ENCODE measurements around the gene NFS1. TPM values are rescaled to one million over a fixed set of nuclear protein-coding genes. Genes with fewer than 3 reads are reported as not detected.

The NFS1 gene
- total RNA-seq, 4 donors from 2014 or later = 9.1 to 35.4 (median 20.4) TPM

GRCh38 chr20:35643045-35643444 is 56.1 kb downstream of the NFS1 start:
- Histone ChIP-seq H3K36me3 (no peaks in the 10 kb centered on the region), H3K9me3 (no peaks in the 10 kb centered on the region), H3K27me3 (no peaks in the 10 kb centered on the region), H3K27ac (no peak overlapping the region), H3K4me1 (no peaks in the 10 kb centered on the region), H3K4me3 (no peak overlapping the region)
- no peak for TF ChIP-seq POLR2A (IDR thresholded peaks at IDR 0.05)
- TF ChIP-seq CTCF (IDR thresholded peaks at IDR 0.05) = no peak
- intact Hi-C loops (cut with DNase I; ENCODE audit: low total_unique reads) = no loop called here
- no peak for DNase-seq

- DNase-seq = no peak
- no peak for TF ChIP-seq CTCF (IDR thresholded peaks at IDR 0.05)
- no peak for TF ChIP-seq POLR2A (IDR thresholded peaks at IDR 0.05)
- Histone ChIP-seq H3K4me3 (no peak overlapping the region), H3K4me1 (no peaks in the 10 kb centered on the region), H3K36me3 (no peaks in the 10 kb centered on the region), H3K9me3 (no peaks in the 10 kb centered on the region), H3K27ac (no peak overlapping the region), H3K27me3 (no peaks in the 10 kb centered on the region)
- intact Hi-C loops (cut with DNase I; ENCODE audit: low total_unique reads) = no loop called here
Observed at GRCh38 chr20:35641743-35642142, 57.4 kb downstream of the NFS1 start.

GRCh38 chr20:35640724-35641123 is 58.4 kb downstream of the NFS1 start:
- Histone ChIP-seq H3K36me3 (no peaks in the 10 kb centered on the region), H3K9me3 (no peaks in the 10 kb centered on the region), H3K27me3 (no peaks in the 10 kb centered on the region), H3K4me3 (no peak overlapping the region), H3K4me1 (peaks cover 0 to 6% of the 10 kb centered on the region in 2 donors), H3K27ac (no peak overlapping the region)
- TF ChIP-seq POLR2A (IDR thresholded peaks at IDR 0.05) = no peak
- TF ChIP-seq CTCF (IDR thresholded peaks at IDR 0.05) = no peak
- intact Hi-C loops (cut with DNase I; ENCODE audit: low total_unique reads) = no loop called here
- no peak for DNase-seq

- intact Hi-C loops (cut with DNase I; ENCODE audit: low total_unique reads) = no loop called here
- H3K36me3 ChIP-seq = no peaks in the 10 kb centered on the region
- no peak overlapping the region for H3K4me3 ChIP-seq
- H3K4me1 ChIP-seq = peaks cover 0 to 7% of the 10 kb centered on the region in 2 donors
- H3K9me3 ChIP-seq = no peaks in the 10 kb centered on the region
- TF ChIP-seq CTCF (IDR thresholded peaks at IDR 0.05) = no peak
- no peak for TF ChIP-seq POLR2A (IDR thresholded peaks at IDR 0.05)
- H3K27ac ChIP-seq = no peak overlapping the region
- H3K27me3 ChIP-seq = no peaks in the 10 kb centered on the region
- no peak for DNase-seq
Observed at GRCh38 chr20:35638751-35639150, 60.4 kb downstream of the NFS1 start.

- Histone ChIP-seq H3K27ac (no peak overlapping the region), H3K9me3 (no peaks in the 10 kb centered on the region), H3K27me3 (no peaks in the 10 kb centered on the region), H3K4me3 (no peak overlapping the region), H3K36me3 (no peaks in the 10 kb centered on the region), H3K4me1 (peaks cover 0 to 7% of the 10 kb centered on the region in 2 donors)
- DNase-seq = no peak
- intact Hi-C loops (cut with DNase I; ENCODE audit: low total_unique reads) = no loop called here
- TF ChIP-seq CTCF (IDR thresholded peaks at IDR 0.05) = no peak
- TF ChIP-seq POLR2A (IDR thresholded peaks at IDR 0.05) = no peak
Observed at GRCh38 chr20:35637276-35637675, 61.9 kb downstream of the NFS1 start.

Measured in uterus (tissue), 4 donors.